Gastrocnemius medialis (tissue), 4 donors: ENCODE measurements around the gene ARHGAP22. TPM values are rescaled to one million over a fixed set of nuclear protein-coding genes. Genes with fewer than 3 reads are reported as not detected.

Source experiments
- ATAC-seq, 2 donors: fragments of 150-250 bp; one replicate each; pipeline ENCODE4 v1.9.1; 2016
- DNase-seq, 2 donors: peaks; one replicate each; pipeline ENCODE4 v3.0.0-alpha.2; 2019
- H3K27ac ChIP-seq, 4 donors: fragments of 200-600 bp; sonication (generic); 1 replicate in 1 of 4; 2 replicates in 3 of 4; pipeline ENCODE4 v1.5.1; 2016 to 2018; ENCODE audit warnings: mild to moderate bottlenecking in 2 of 4, moderate library complexity in 1 of 4
- H3K27me3 ChIP-seq, 3 donors: fragments of 200-600 bp; sonication (generic) in 2 of 3; 1 replicate in 1 of 3; 2 replicates in 2 of 3; pipeline versions ENCODE4 v1.5.1 to v1.6.0; 2016 to 2019; ENCODE audit warnings: mild to moderate bottlenecking in 1 of 3, moderate library complexity in 1 of 3
- H3K36me3 ChIP-seq, 2 donors: fragments of 200-600 bp; sonication (generic) in 1 of 2; one replicate each; pipeline ENCODE4 v1.5.1; 2017 to 2018
- H3K4me1 ChIP-seq, 2 donors: fragments of 200-600 bp; sonication (generic) in 1 of 2; one replicate each; pipeline ENCODE4 v1.5.1; 2016 to 2017; ENCODE audit warnings: mild to moderate bottlenecking in 2 of 2
- H3K4me3 ChIP-seq, 4 donors: fragments of 200-600 bp; sonication (generic) in 3 of 4; 1 replicate in 1 of 4; 2 replicates in 3 of 4; pipeline ENCODE4 v1.5.1; 2016 to 2019; ENCODE audit warnings: mild to moderate bottlenecking in 2 of 4
- H3K9me3 ChIP-seq, 3 donors: fragments of 200-600 bp; sonication (generic) in 2 of 3; 1 replicate in 1 of 3; 2 replicates in 2 of 3; pipeline ENCODE4 v1.5.1; 2016 to 2019
- POLR2A ChIP-seq, 2 donors: fragments of 450-650 bp; IDR thresholded peaks; one replicate each; pipeline ENCODE4 v1.6.1; 2017; ENCODE audit warnings: antibody characterized with exemption in 2 of 2, mild to moderate bottlenecking in 2 of 2, moderate library complexity in 2 of 2
- in situ Hi-C, 4 donors: fragments of 200-750 bp; cut with MboI; loops; one replicate each; pipeline versions ENCODE4 v1.15.0 to v1.8.0; 2017; ENCODE audit warnings: low sequenced_read_pairs in 4 of 4
- intact Hi-C: fragments of 100-400 bp; cut with DNase I; formaldehyde crosslinking; loops from one replicate; pipeline ENCODE4 v1.15.1; 2023; ENCODE audit warnings: low total_unique reads
- total RNA-seq, 4 donors: library from RNA; depleted of rRNA; stranded (reverse); fragments of >200 nt; gene quantifications; one replicate each; pipeline versions ENCODE4 v1.1.0 to v1.2.3, GENCODE V29; 2016
- TF ChIP-seq, protein P1 (sequence below), 5 experiments: fragments of 450-650 bp in 3 of 5; fragments of 200-600 bp in 2 of 5; sonication (generic) in 2 of 5; IDR thresholded peaks in 4 of 5; conservative IDR thresholded peaks in 1 of 5; 1 replicate in 4 of 5; 2 replicates in 1 of 5; pipeline ENCODE4 v1.5.1; 2016 to 2019; ENCODE audit warnings: antibody characterized with exemption in 5 of 5, mild to moderate bottlenecking in 3 of 5, moderate library complexity in 3 of 5

ARHGAP22 gene
- total RNA-seq, 4 donors from 2014 or later: 0.69 to 0.92 (median 0.72) TPM; not detected in 1

DNA sequence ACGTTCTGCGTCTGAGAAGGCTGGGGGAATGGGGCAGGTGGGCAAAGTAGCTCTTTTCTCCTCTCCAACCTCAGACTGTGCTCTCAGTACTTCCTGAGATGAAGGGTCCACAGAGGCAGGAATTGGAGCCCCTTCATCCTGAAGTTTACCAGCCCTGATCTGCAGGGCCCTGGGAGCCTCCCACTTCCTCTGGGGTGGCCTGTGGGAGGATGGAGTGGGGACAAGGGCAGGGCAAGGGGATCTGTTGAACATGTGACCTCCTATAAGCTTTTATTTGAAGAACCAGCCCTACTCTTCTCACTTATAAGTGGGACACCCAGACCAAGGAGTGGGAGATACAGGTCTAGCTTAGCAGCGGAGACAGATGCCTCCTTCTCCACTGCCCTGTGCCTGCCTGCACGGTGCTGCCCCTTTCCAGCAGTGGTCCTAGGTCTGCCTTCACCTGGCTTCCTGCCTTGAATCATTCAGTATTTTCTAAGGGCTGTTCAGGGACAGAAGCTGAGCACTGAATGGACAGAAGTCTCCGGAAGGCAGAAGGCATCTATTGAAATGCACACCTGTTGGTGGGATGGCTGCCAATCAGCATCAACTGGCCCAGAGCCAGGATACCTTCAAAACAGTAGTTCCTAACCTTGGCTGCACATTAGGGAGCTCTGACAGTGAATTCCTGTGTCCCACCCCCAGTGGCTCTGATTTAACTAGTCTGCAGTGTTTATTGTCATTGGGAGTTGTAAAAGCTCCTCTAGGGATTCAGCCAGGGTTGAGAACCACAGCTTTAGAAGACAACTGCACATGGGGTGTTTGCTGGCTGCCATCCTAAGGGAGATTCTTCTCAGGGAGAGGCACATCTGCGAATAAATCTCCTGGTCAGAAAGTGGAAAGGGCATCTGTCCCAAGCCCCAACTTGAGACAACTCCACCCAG lies 2.7 kb upstream of the ARHGAP22 start:
- intact Hi-C loops (no loop called here), in situ Hi-C loops (no loop called here)
- TF ChIP-seq, protein P1, sequence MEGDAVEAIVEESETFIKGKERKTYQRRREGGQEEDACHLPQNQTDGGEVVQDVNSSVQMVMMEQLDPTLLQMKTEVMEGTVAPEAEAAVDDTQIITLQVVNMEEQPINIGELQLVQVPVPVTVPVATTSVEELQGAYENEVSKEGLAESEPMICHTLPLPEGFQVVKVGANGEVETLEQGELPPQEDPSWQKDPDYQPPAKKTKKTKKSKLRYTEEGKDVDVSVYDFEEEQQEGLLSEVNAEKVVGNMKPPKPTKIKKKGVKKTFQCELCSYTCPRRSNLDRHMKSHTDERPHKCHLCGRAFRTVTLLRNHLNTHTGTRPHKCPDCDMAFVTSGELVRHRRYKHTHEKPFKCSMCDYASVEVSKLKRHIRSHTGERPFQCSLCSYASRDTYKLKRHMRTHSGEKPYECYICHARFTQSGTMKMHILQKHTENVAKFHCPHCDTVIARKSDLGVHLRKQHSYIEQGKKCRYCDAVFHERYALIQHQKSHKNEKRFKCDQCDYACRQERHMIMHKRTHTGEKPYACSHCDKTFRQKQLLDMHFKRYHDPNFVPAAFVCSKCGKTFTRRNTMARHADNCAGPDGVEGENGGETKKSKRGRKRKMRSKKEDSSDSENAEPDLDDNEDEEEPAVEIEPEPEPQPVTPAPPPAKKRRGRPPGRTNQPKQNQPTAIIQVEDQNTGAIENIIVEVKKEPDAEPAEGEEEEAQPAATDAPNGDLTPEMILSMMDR (IDR thresholded peaks at IDR 0.05 in 4 of 5, conservative IDR thresholded peaks at IDR 0.05 in 1 of 5): no peak
- TF ChIP-seq POLR2A (IDR thresholded peaks at IDR 0.05): no peak
- no peak overlapping the region for H3K4me3 ChIP-seq
- H3K27me3 ChIP-seq: peaks cover 6 to 11% (median 9%) of the 10 kb centered on the region in 3 donors
- H3K9me3 ChIP-seq: no peaks in the 10 kb centered on the region
- ATAC-seq (no peak), DNase-seq (no peak)
- H3K27ac ChIP-seq: peak overlapping the region; percentile 62 to 69 (median 64)
- peaks cover 5 to 6% of the 10 kb centered on the region in 2 donors for H3K4me1 ChIP-seq
- no peaks in the 10 kb centered on the region for H3K36me3 ChIP-seq

DNA sequence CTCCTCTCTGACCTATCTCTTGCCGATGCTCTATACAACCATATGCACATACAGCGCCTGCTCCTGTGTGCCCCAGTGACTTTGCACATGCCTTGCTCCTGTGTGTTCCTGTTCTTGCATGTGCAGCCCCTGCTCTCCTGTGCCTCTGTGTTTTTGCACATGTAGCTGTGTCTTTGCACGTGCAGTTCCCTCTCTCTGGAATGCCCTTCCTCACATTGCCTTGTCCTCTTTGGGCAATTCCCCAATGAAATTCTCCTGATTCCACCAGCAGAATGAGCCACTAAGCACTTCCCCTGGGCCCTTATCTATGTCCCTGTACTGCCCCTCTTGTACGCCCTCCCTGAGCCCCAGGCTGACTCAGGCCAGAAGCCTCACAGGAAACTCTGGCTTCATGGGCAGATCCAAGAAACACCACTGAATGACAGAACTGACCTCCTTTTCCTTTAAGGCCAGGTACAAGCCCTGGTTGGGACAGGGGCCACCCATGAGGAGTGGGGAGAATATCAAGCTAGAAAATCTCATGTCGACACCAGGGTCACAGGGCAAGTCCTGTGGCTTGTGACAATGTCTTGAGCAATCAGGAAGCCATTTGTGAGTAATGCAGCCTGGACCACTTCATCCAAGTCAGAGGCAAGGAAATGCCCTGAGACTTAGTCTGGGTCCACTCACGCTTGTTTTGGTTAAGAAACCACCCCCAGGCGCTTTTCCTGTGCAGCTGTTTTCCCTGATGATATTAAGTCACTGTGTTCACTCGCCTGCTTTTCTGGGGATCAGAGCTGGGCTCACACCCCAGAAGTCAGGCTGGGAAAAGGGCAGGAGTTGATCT lies 1.9 kb upstream of the ARHGAP22 start:
- peak; percentile 56 to 71 for ATAC-seq
- DNase-seq: peak; percentile 55 to 70

DNA sequence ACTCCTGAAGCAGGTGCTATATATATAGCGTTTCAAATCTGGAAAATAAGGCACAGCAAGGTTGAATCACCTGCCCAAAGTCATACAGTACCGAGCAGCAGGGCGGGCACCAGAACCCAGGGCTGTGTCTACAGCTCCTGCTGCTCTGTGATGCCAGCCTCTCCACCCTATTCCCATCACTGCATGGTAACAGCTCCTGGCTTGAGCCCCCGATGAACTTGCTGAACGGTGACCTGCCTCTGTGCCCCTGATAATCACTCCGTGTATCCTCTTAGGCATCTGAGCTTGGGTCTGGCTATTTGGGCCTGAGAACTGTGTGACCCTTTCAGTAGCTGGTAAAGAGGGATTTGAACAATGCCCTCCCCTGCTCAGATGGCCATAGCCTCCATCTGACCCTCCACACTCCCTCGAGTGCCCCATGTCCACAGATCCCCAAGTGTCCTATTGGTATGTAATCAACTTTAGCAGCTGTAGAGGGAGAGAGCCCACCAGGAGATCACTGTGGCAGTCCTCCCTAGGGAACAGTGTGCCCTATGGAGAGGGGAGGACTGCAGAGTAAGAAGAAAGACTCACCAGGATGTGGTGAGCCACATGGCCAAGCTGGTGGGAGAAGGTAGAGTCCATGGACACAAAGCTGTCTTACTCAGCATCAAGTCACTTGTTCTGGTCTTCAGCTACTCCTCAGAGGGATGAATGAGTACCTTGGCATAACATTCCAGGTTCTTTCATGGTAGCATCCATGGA lies 1.1 kb upstream of the ARHGAP22 start:
- H3K9me3 ChIP-seq: no peaks in the 10 kb centered on the region
- in situ Hi-C loops: no loop called here
- peak overlapping the region; percentile 54 to 65 (median 64) for H3K27ac ChIP-seq
- ATAC-seq: no peak
- peaks cover 6 to 11% (median 9%) of the 10 kb centered on the region in 3 donors for H3K27me3 ChIP-seq
- no peak for DNase-seq
- TF ChIP-seq POLR2A (IDR thresholded peaks at IDR 0.05): no peak
- TF ChIP-seq, protein P1 (IDR thresholded peaks at IDR 0.05 in 4 of 5, conservative IDR thresholded peaks at IDR 0.05 in 1 of 5): no peak
- intact Hi-C loops: no loop called here
- peaks cover 5 to 6% of the 10 kb centered on the region in 2 donors for H3K4me1 ChIP-seq
- H3K36me3 ChIP-seq: no peaks in the 10 kb centered on the region
- no peak overlapping the region for H3K4me3 ChIP-seq

More for the DNA sequence above, 1.9 kb upstream of the ARHGAP22 start:
- H3K27ac ChIP-seq: peak overlapping the region; percentile 63 to 69 (median 66)
- intact Hi-C loops: no loop called here
- TF ChIP-seq, protein P1 (IDR thresholded peaks at IDR 0.05 in 4 of 5, conservative IDR thresholded peaks at IDR 0.05 in 1 of 5): no peak
- peak; percentile 9 to 19 for TF ChIP-seq POLR2A (IDR thresholded peaks at IDR 0.05)
- in situ Hi-C loops: no loop called here
- peaks cover 6 to 11% (median 9%) of the 10 kb centered on the region in 3 donors for H3K27me3 ChIP-seq
- H3K36me3 ChIP-seq: no peaks in the 10 kb centered on the region
- H3K4me3 ChIP-seq: no peak overlapping the region
- peaks cover 5 to 6% of the 10 kb centered on the region in 2 donors for H3K4me1 ChIP-seq
- no peaks in the 10 kb centered on the region for H3K9me3 ChIP-seq
